Glutamatergic neuron (in vitro differentiated cells): ENCODE data around the gene HNRNPA1. TPM values are rescaled to one million over a fixed set of nuclear protein-coding genes. Genes with fewer than 3 reads are reported as not detected.
A peak's percentile ranks its signal among the peaks of the same experiment; 100 is the strongest.

Experiments used
- DNase-seq: peaks from one replicate; pipeline ENCODE4 v3.0.0; 2022
- H3K27ac Mint-ChIP-seq: one replicate; pipeline ENCODE4 v1.8.0; 2020; ENCODE audit warnings: mild to moderate bottlenecking, mixed read lengths, inconsistent platforms; ENCODE audit not compliant: unreplicated experiment
- H3K27me3 Mint-ChIP-seq: one replicate; pipeline ENCODE4 v1.8.0; 2020; ENCODE audit warnings: mild to moderate bottlenecking, moderate library complexity, mixed read lengths, inconsistent platforms; ENCODE audit not compliant: unreplicated experiment
- H3K36me3 Mint-ChIP-seq: one replicate; pipeline ENCODE4 v1.8.0; 2020; ENCODE audit warnings: mild to moderate bottlenecking, mixed read lengths, inconsistent platforms; ENCODE audit not compliant: unreplicated experiment
- H3K4me1 Mint-ChIP-seq: one replicate; pipeline ENCODE4 v1.8.0; 2020; ENCODE audit warnings: mild to moderate bottlenecking, low read depth, mixed read lengths, inconsistent platforms; ENCODE audit not compliant: unreplicated experiment
- H3K4me3 Mint-ChIP-seq: one replicate; pipeline ENCODE4 v1.8.0; 2020; ENCODE audit warnings: mild to moderate bottlenecking, mixed read lengths, inconsistent platforms; ENCODE audit not compliant: unreplicated experiment
- H3K9me3 Mint-ChIP-seq: one replicate; pipeline ENCODE4 v1.8.0; 2020; ENCODE audit warnings: mild to moderate bottlenecking, moderate library complexity, mixed read lengths, inconsistent platforms; ENCODE audit not compliant: unreplicated experiment
- CTCF ChIP-seq: fragments of 200-600 bp; sonication (generic); IDR thresholded peaks from one replicate; pipeline ENCODE4 v1.5.0; 2021; ENCODE audit not compliant: partially characterized antibody, unreplicated experiment
- total RNA-seq: library from RNA; stranded (reverse); fragmentation: NEBNext Ultra II Directional; extraction: Animal tissue kit (Norgen Biotek cat#: 25700); gene quantifications from one replicate; pipeline ENCODE4 v1.2.1, GENCODE V29; 2021; ENCODE audit not compliant: unreplicated experiment

Gene HNRNPA1
- total RNA-seq, 1 donor from 2014 or later: 1,556 TPM

DNA sequence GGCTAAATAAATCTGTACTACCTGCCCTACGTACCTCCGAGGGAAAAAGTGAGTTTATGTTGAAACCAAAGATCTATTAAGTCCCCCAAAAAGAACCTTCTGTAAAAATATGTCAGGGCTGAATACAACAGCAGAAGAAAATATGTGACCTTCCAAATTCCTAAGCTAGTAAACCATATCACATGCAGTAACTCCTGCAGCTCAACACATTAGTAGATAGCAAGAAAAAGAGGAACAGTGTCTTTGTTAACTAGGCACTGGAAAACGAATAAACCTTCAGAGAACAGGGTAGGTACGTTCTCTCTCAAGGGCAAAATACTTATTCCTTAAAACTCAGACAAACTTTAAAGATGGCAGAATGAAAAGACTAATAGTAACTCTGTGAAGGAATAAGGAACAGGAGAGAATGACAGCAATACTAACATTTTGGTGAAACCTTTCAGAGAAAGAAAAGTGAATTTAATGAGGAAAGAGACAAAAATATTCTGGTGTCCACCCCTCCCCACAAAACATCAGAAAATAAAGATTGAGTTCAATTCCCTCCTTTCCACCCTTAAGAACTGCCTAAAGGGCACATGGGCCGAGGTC is 18.6 kb upstream of the HNRNPA1 start:
- TF ChIP-seq CTCF: no peak
- Mint-ChIP-seq H3K9me3 (peaks cover 4% of the 10 kb centered on the region), H3K27ac (peak overlapping the region; percentile 86), H3K27me3 (peaks cover 5% of the 10 kb centered on the region), H3K4me3 (peak overlapping the region; percentile 52), H3K36me3 (no peaks in the 10 kb centered on the region), H3K4me1 (peaks cover 44% of the 10 kb centered on the region)
- DNase-seq: no peak

DNA sequence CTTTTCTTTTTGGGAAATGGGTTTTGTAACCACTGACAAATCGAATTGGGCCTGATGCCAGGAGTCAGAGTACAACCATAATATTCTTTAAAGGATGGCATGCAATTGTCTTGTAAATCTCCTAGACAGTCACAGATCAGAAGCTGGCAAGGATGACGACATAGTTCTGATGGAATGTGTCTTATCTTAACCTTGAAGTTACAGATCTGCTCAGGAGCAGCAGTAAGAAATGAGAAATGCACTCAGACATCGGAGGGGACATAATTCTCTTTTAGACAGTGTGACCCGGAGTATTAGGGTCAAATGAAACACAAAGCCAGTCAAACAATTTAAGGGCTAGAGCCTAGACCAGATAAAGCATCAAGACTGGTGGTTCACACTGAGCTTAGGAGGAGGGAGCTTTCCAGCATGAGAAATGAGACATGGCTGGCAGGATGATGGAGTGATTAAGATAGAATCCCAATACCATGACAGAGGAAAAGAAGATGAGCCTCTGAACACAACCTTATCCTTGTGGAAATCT is 18.1 kb upstream of the HNRNPA1 start:
- Mint-ChIP-seq H3K36me3 (no peaks in the 10 kb centered on the region), H3K27ac (peak overlapping the region; percentile 86), H3K9me3 (peaks cover 4% of the 10 kb centered on the region), H3K4me3 (no peak overlapping the region), H3K4me1 (peaks cover 38% of the 10 kb centered on the region), H3K27me3 (peaks cover 5% of the 10 kb centered on the region)
- no peak for DNase-seq
- TF ChIP-seq CTCF: no peak

DNA sequence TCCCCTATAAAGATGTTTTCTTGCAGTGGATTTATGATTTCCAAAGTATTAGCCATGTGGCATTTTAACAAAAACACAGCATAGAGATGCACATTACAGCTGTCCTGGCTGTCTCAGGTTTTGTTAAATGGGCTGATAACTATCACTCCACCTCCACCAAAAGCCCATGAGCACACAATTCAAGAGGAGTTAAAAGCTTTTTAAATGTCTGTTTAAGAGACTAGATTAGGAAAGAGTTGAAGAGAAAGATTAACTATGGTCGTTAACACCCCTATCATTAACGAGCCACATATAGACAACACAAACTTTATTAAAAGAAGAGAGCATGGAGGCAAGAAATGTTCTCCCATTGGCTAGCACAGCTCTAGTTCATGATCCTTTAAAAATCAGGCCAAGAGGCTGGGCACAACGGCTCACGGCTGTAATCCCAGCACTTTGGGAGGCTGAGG is 15.1 kb upstream of the HNRNPA1 start:
- H3K27ac Mint-ChIP-seq: peak overlapping the region; percentile 9

GRCh38 chr12:54266852-54267251 is 13.7 kb upstream of the HNRNPA1 start:
- Mint-ChIP-seq H3K27me3 (no peaks in the 10 kb centered on the region), H3K4me3 (no peak overlapping the region)

More for the DNA sequence above, 15.1 kb upstream of the HNRNPA1 start:
- peaks cover 23% of the 10 kb centered on the region for H3K4me1 Mint-ChIP-seq
- H3K4me3 Mint-ChIP-seq: no peak overlapping the region
- H3K9me3 Mint-ChIP-seq: no peaks in the 10 kb centered on the region
- no peaks in the 10 kb centered on the region for H3K27me3 Mint-ChIP-seq
- TF ChIP-seq CTCF: no peak
- H3K36me3 Mint-ChIP-seq: no peaks in the 10 kb centered on the region
- DNase-seq: no peak

More at GRCh38 chr12:54266852-54267251, 13.7 kb upstream of the HNRNPA1 start:
- Mint-ChIP-seq H3K36me3 (no peaks in the 10 kb centered on the region), H3K4me1 (peaks cover 18% of the 10 kb centered on the region), H3K9me3 (no peaks in the 10 kb centered on the region), H3K27ac (peak overlapping the region; percentile 71)
- no peak for DNase-seq
- no peak for TF ChIP-seq CTCF
